H1 (cell line): ENCODE measurements around the gene GRID1. TPM values are rescaled to one million over a fixed set of nuclear protein-coding genes. Genes with fewer than 3 reads are reported as not detected.
"Not testable (repeated sequence)": the region's sequence is repeated elsewhere in the genome, so short reads cannot be mapped to it uniquely, and the experiment has no call there.

Experiments
- CTCF ChIA-PET: fragments of 300-600 bp; sonication (Branson Sonifier 250); formaldehyde crosslinking; loops from one replicate; lab custom pipeline; 2021; ENCODE audit not compliant: partially characterized antibody; lab: Charles Lee
- POLR2A ChIA-PET: fragments of 300-600 bp; sonication (Branson Sonifier 250); formaldehyde crosslinking; loops from one replicate; lab custom pipeline; 2021; ENCODE audit warnings: inconsistent platforms; ENCODE audit not compliant: partially characterized antibody; lab: Charles Lee
- DNase-seq, 2 experiments: peaks; one replicate each; pipeline versions ENCODE4 v3.0.0 to v3.0.0-alpha.2; 2010 to 2022; ENCODE audit warnings: low spot score in 2 of 2, low read depth in 1 of 2, mixed read lengths in 1 of 2
- FAIRE-seq: peaks from 2 replicates; lab custom pipeline; 2011; peaks lifted over from hg19 to GRCh38; lab: Jason Lieb, UNC
- H2AFZ ChIP-seq: 2 replicates; pipeline ENCODE4 v1.8.1; 2012; ENCODE audit warnings: low read length, inconsistent platforms
- H2AK5ac ChIP-seq: 2 replicates; pipeline ENCODE4 v1.6.1; 2013; ENCODE audit warnings: low read depth, low read length
- H2BK120ac ChIP-seq: replicated peaks from 2 replicates; pipeline ENCODE3; 2013; ENCODE audit warnings: low read depth, low read length, inconsistent platforms
- H2BK12ac ChIP-seq: 2 replicates; pipeline ENCODE4 v1.6.1; 2013; ENCODE audit warnings: low read depth, low read length
- H2BK15ac ChIP-seq: 2 replicates; pipeline ENCODE4 v1.6.1; 2013; ENCODE audit warnings: low read length
- H2BK20ac ChIP-seq: 2 replicates; pipeline ENCODE4 v1.6.1; 2013; ENCODE audit warnings: low read length
- H2BK5ac ChIP-seq: 2 replicates; pipeline ENCODE4 v1.6.1; 2013; ENCODE audit warnings: low read depth, low read length
- H3K14ac ChIP-seq: 2 replicates; pipeline ENCODE4 v1.6.1; 2013; ENCODE audit warnings: inconsistent platforms; ENCODE audit not compliant: insufficient read length
- H3K18ac ChIP-seq: 2 replicates; pipeline ENCODE4 v1.6.1; 2013; ENCODE audit warnings: low read length; ENCODE audit errors: extremely low read depth
- H3K23ac ChIP-seq: 2 replicates; pipeline ENCODE4 v1.6.1; 2013; ENCODE audit warnings: inconsistent platforms; ENCODE audit not compliant: insufficient read length
- H3K23me2 ChIP-seq: 2 replicates; pipeline ENCODE4 v1.6.1; 2013; ENCODE audit warnings: low read depth, low read length
- H3K27ac ChIP-seq: 2 replicates; pipeline ENCODE4 v1.6.1; 2011; ENCODE audit warnings: low read depth, low read length, inconsistent platforms
- H3K27me3 ChIP-seq, 4 experiments: replicated peaks in 1 of 4; 1 replicate in 1 of 4; 2 replicates in 3 of 4; pipeline versions ENCODE4 v1.6.1 to v1.8.1; 2011 to 2013; ENCODE audit warnings: low read length in 3 of 4, mild to moderate bottlenecking in 3 of 4, inconsistent platforms in 2 of 4, mixed read lengths in 2 of 4, moderate library complexity in 1 of 4; ENCODE audit not compliant: control insufficient read depth in 3 of 4, insufficient read depth in 3 of 4; ENCODE audit errors: extremely low read depth in 1 of 4
- H3K36me3 ChIP-seq, 4 experiments: 2 replicates each; pipeline versions ENCODE4 v1.6.1 to v1.8.1; 2011 to 2013; ENCODE audit warnings: mild to moderate bottlenecking in 4 of 4, low read length in 3 of 4, moderate library complexity in 2 of 4, control low read depth in 1 of 4, inconsistent platforms in 1 of 4; ENCODE audit not compliant: insufficient read depth in 4 of 4, control insufficient read depth in 2 of 4
- H3K4ac ChIP-seq: replicated peaks from 2 replicates; pipeline ENCODE3; 2013; ENCODE audit warnings: low read length, low read depth, mixed read lengths, inconsistent platforms; ENCODE audit not compliant: insufficient read length
- H3K4me1 ChIP-seq, 4 experiments: replicated peaks in 1 of 4; 1 replicate in 1 of 4; 2 replicates in 3 of 4; pipeline versions ENCODE4 v1.6.1 to v1.8.1; 2011 to 2013; ENCODE audit warnings: low read length in 3 of 4, inconsistent platforms in 2 of 4, mixed read lengths in 1 of 4; ENCODE audit not compliant: insufficient read depth in 4 of 4, control insufficient read depth in 3 of 4
- H3K4me2 ChIP-seq, 2 experiments: 2 replicates each; pipeline versions ENCODE4 v1.6.1 to v1.8.1; 2011 to 2013; ENCODE audit warnings: low read depth in 2 of 2, low read length in 2 of 2, control low read depth in 1 of 2, inconsistent platforms in 1 of 2, mild to moderate bottlenecking in 1 of 2; ENCODE audit not compliant: insufficient read depth in 1 of 2
- H3K4me3 ChIP-seq, 4 experiments: fragments of 200-600, 300-600 bp in 1 of 4; sonication (generic), shearing (Covaris generic), sonication (Bioruptor Twin) in 1 of 4; 2 replicates each; pipeline versions ENCODE4 v1.5.1 to v1.8.1; 2011 to 2016; ENCODE audit warnings: low read length in 4 of 4, low read depth in 3 of 4, control low read depth in 2 of 4, inconsistent platforms in 2 of 4, mild to moderate bottlenecking in 2 of 4, mixed read lengths in 1 of 4, moderate library complexity in 1 of 4; ENCODE audit not compliant: insufficient read depth in 2 of 4; ENCODE audit errors: extremely low read depth in 1 of 4
- H3K56ac ChIP-seq: replicated peaks from 2 replicates; pipeline ENCODE3; 2013; ENCODE audit warnings: low read depth, mild to moderate bottlenecking, mixed read lengths, low read length, inconsistent platforms; ENCODE audit not compliant: insufficient read length
- H3K79me1 ChIP-seq: 2 replicates; pipeline ENCODE4 v1.6.1; 2013; ENCODE audit warnings: low read depth, low read length, control low read depth
- H3K79me2 ChIP-seq, 2 experiments: 2 replicates each; pipeline versions ENCODE4 v1.6.1 to v1.8.1; 2012 to 2013; ENCODE audit warnings: low read length in 2 of 2, mild to moderate bottlenecking in 2 of 2, inconsistent platforms in 1 of 2; ENCODE audit not compliant: insufficient read depth in 2 of 2, control insufficient read depth in 1 of 2
- H3K9ac ChIP-seq, 4 experiments: replicated peaks in 1 of 4; 1 replicate in 1 of 4; 2 replicates in 3 of 4; pipeline versions ENCODE4 v1.6.1 to v1.8.1; 2011 to 2013; ENCODE audit warnings: low read depth in 3 of 4, low read length in 3 of 4, control low read depth in 2 of 4, mild to moderate bottlenecking in 2 of 4, moderate library complexity in 2 of 4, inconsistent platforms in 1 of 4; ENCODE audit errors: extremely low read depth in 1 of 4
- H3K9me3 ChIP-seq, 2 experiments: 2 replicates each; pipeline versions ENCODE4 v1.6.1 to v1.8.1; 2012 to 2013; ENCODE audit warnings: mild to moderate bottlenecking in 2 of 2, moderate library complexity in 2 of 2, control low read depth in 1 of 2, inconsistent platforms in 1 of 2, low read depth in 1 of 2, low read length in 1 of 2, mixed read lengths in 1 of 2; ENCODE audit not compliant: insufficient read depth in 2 of 2
- H4K20me1 ChIP-seq, 2 experiments: replicated peaks in 1 of 2; 2 replicates each; pipeline versions ENCODE3 to v1.8.1; 2011 to 2013; ENCODE audit warnings: inconsistent platforms in 2 of 2, low read length in 2 of 2, mild to moderate bottlenecking in 1 of 2; ENCODE audit not compliant: insufficient read depth in 2 of 2, control insufficient read depth in 1 of 2
- H4K5ac ChIP-seq: 2 replicates; pipeline ENCODE4 v1.6.1; 2013; ENCODE audit warnings: low read length, low read depth, mixed read lengths, inconsistent platforms; ENCODE audit not compliant: insufficient read length
- H4K8ac ChIP-seq: 2 replicates; pipeline ENCODE4 v1.8.0; 2013; ENCODE audit warnings: mild to moderate bottlenecking, moderate library complexity, low read length, inconsistent platforms; ENCODE audit not compliant: insufficient read depth; ENCODE audit errors: extremely low read depth
- H4K91ac ChIP-seq: replicated peaks from 2 replicates; pipeline ENCODE3; 2013; ENCODE audit warnings: low read length, mixed read lengths, inconsistent platforms; ENCODE audit not compliant: insufficient read length
- HDAC2 ChIP-seq, 2 experiments: fragments of 300-600 bp in 1 of 2; sonication (generic) in 1 of 2; IDR thresholded peaks; 2 replicates each; pipeline ENCODE4 v1.6.1; 2011 to 2012; ENCODE audit warnings: low read depth in 2 of 2, low read length in 2 of 2, mild to moderate bottlenecking in 2 of 2, moderate library complexity in 2 of 2, borderline replicate concordance in 1 of 2, inconsistent platforms in 1 of 2
- SIN3A ChIP-seq, 2 experiments: IDR thresholded peaks in 1 of 2; conservative IDR thresholded peaks in 1 of 2; 2 replicates each; pipeline ENCODE4 v1.6.1; 2011 to 2012; ENCODE audit warnings: low read length in 2 of 2, improper control_type of control experiment in 1 of 2, low read depth in 1 of 2, mild to moderate bottlenecking in 1 of 2
- SRF ChIP-seq: IDR thresholded peaks from 2 replicates; pipeline ENCODE4 v1.6.1; 2011; ENCODE audit warnings: mild to moderate bottlenecking, low read depth, low read length, moderate library complexity
- polyA plus RNA-seq, 7 experiments: library from polyadenylated mRNA; depleted of rRNA in 3 of 7; stranded (reverse) in 5 of 7; unstranded in 2 of 7; fragments of >200 nt in 5 of 7; fragments of 200-250 nt in 2 of 7; gene quantifications; 1 replicate in 5 of 7; 2 replicates in 1 of 7; 4 replicates in 1 of 7; pipeline versions ENCODE4 v1.2.1 to v1.2.3, GENCODE V29; 2011 to 2013; ENCODE audit warnings: missing spikeins in 2 of 7, mixed read lengths in 2 of 7
- total RNA-seq: library from RNA; stranded (reverse); fragmentation: NEBNext Ultra II Directional; extraction: Animal tissue kit (Norgen Biotek cat#: 25700); gene quantifications from 2 replicates; pipeline ENCODE4 v1.2.1, GENCODE V29; 2021

Gene GRID1
- total and polyA plus RNA-seq, 2 of the 8 experiments (the other 6 are each of a cell fraction or from before 2014, with no cell fraction given): 0.22 to 0.30 TPM

GRCh38 chr10:85847085-85847484 is 519.5 kb downstream of the GRID1 start (continued):
- TF ChIP-seq SRF (no peak), SIN3A (conservative IDR thresholded peaks at IDR 0.05 in 1 of 2, IDR thresholded peaks at IDR 0.05 in 1 of 2; ENCODE audit: low read depth in 1 of 2, low read length in 2 of 2) (no peak), HDAC2 (IDR thresholded peaks at IDR 0.05; ENCODE audit: borderline replicate concordance in 1 of 2, low read depth in 2 of 2, low read length in 2 of 2) (no peak)

GRCh38 chr10:85838660-85839059 is 527.9 kb downstream of the GRID1 start:
- H4K91ac ChIP-seq, H4K5ac ChIP-seq, H3K18ac ChIP-seq, H2AK5ac ChIP-seq, H2BK120ac ChIP-seq, H3K9ac ChIP-seq, H3K27ac ChIP-seq, H3K4me2 ChIP-seq, H2BK15ac ChIP-seq, H3K36me3 ChIP-seq, FAIRE-seq, H3K56ac ChIP-seq, H2BK12ac ChIP-seq, DNase-seq, H3K9me3 ChIP-seq, H3K4me1 ChIP-seq, H2BK20ac ChIP-seq, H3K79me1 ChIP-seq, H3K4ac ChIP-seq, H3K79me2 ChIP-seq, H3K4me3 ChIP-seq, H2BK5ac ChIP-seq, H3K27me3 ChIP-seq, H3K23ac ChIP-seq, H2AFZ ChIP-seq, H4K20me1 ChIP-seq, H3K14ac ChIP-seq, H3K23me2 ChIP-seq, POLR2A ChIA-PET, H4K8ac ChIP-seq: not testable (repeated sequence)
- CTCF ChIA-PET: interaction anchor here (1.2 kb wide), 1 partner anchor 10 kb away, joined by 3 read pairs; no protein-coding TSS in a partner anchor
